HG03460 (cell line): ENCODE results near the gene CPN2.

ENCODE experiments used
- ATAC-seq: cut with Tn5 transposase; IDR thresholded peaks from one replicate; pipeline ENCODE4 v1.9.1; 2021; ENCODE audit not compliant: unreplicated experiment

CPN2 gene, protein sequence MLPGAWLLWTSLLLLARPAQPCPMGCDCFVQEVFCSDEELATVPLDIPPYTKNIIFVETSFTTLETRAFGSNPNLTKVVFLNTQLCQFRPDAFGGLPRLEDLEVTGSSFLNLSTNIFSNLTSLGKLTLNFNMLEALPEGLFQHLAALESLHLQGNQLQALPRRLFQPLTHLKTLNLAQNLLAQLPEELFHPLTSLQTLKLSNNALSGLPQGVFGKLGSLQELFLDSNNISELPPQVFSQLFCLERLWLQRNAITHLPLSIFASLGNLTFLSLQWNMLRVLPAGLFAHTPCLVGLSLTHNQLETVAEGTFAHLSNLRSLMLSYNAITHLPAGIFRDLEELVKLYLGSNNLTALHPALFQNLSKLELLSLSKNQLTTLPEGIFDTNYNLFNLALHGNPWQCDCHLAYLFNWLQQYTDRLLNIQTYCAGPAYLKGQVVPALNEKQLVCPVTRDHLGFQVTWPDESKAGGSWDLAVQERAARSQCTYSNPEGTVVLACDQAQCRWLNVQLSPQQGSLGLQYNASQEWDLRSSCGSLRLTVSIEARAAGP

GRCh38 chr3:194351080-194351672 is at the start of gene CPN2:
Gene CPN2 (minus strand): TSS chr3:194351328. CDS start chr3:194342702, 8,626 bp downstream.
- ATAC-seq = no peak

- no peak for ATAC-seq
These were observed 48.8 kb upstream of the CPN2 start for GRCh38 chr3:194399874-194400411.

- ATAC-seq = no peak
These were observed 48.0 kb upstream of the CPN2 start, which contains the start of gene GP5 for GRCh38 chr3:194399166-194399565. Gene GP5 (minus strand): TSS chr3:194399266. CDS start chr3:194398282, 984 bp downstream.

DNA sequence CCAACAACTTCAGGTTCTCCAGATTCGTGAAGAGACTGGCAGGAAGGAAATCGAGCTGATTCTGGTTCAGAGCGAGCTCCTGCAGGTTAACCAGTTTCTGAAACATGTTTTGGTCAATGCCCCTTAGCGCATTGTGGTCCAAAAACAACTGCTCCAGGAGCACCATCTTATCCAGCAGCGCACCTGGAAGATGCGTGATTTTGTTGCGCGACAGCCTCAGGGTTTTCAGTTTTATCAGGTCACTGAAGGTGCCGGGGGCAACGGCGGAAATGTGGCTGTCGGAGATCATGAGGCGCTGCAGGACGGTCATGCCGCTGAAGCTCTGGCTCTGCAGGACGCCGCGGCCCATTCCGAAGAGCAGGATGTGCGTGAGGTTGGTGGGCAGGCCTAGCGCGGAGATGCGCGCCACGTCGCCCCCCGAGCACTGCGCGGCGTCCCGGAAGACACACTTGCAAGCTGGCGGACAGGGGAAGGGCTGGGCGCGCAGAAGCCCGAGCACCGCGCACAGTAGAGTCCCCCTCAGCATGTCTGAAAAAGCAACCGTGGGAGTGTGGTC is 46.7 kb upstream of the CPN2 start:
- no peak for ATAC-seq

GRCh38 chr3:194396859-194397756 is 46.0 kb upstream of the CPN2 start:
- ATAC-seq = no peak

DNA sequence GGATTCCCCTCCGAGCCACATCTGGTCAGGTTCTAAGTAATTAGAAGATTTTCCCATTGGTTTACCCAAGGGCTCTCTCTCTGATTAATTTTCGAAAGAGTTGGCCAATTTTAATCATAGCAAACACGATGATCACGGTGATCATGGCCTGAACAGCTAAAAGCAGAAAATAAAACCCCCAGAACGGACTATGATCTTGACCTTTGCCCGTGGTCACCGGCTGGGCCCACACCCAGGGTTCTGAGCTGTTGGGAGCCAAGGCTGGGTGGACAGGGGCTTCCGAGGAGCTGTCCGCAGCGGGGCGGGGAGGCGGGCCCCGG is 45.4 kb upstream of the CPN2 start:
- no peak for ATAC-seq

DNA sequence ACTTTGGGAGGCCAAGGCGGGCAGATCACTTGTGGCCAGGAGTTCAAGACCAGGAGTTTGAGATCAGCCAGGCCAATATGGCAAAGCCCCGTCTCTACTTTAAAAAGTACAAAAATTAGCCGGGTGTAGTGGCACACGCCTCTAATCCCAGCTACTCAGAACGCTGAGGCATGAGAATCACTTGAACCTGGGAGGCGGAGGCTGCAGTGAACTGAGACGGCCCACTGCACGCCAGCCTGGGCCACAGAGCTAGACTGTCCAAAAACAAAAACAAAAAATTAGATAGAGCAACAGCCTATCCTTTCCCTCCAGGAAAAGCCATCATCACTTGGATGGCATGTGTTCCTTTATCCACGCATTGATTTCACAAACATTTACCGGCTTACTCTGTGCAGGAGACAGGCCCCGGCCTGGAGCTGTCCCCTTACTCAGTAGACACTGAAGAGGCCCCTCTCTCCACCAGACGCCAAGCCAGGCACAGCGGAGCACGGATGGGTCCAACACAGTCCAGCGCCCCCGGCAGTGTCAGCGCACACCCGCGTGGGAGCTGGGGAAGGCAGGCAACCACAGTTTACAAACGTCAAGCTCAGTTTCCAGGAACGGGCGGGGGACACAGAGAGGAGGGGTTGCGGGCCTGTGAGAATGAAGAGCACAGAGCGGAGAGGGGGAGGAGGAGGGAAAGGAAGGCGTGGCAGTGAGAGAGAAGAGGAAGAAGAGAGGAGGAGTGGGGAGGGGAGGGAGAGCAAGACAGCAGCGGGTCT is 44.8 kb upstream of the CPN2 start:
- no peak for ATAC-seq

- no peak for ATAC-seq
These were observed 44.1 kb upstream of the CPN2 start for GRCh38 chr3:194395212-194395611.

- ATAC-seq = no peak
These were observed 41.4 kb upstream of the CPN2 start for GRCh38 chr3:194392576-194392975.

DNA sequence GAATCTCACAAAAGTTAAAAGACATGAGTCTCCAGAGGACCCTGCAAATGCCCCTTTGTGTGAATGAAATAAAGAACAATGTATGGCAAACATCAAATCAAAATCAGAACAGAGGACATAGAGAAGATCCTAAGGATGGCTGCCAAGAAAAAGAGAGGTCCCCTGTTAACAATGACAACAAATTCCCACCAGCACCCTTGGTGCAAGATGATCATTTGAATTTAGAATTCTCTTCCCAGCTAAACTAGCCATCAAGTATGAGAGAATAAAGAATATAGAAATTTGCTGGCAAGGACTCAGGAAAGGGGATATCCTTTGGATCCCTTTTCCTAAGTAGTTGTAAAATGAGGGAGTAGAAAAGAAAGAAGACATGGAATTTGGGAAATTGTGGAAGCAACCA is 39.7 kb upstream of the CPN2 start:
- no peak for ATAC-seq

DNA sequence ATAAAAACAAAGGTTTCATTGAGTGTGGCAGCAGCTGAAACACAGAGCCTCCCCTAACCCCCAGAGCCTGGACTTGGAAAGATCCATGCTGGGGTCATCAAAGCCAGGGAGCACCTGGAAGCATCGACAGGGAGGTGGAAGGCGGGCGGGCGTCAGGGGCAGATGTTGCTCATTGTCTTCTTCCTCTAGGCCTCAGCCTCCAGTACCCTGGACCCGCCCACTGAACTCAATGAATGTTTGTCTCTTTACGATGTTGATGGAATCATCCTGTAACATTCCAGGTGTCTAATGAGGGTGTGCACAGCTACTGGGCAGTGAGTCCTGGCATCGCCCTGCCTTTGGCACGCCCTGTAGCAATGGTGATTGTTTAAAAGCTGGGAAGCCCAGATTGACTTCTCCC is 38.1 kb upstream of the CPN2 start:
- ATAC-seq = no peak

DNA sequence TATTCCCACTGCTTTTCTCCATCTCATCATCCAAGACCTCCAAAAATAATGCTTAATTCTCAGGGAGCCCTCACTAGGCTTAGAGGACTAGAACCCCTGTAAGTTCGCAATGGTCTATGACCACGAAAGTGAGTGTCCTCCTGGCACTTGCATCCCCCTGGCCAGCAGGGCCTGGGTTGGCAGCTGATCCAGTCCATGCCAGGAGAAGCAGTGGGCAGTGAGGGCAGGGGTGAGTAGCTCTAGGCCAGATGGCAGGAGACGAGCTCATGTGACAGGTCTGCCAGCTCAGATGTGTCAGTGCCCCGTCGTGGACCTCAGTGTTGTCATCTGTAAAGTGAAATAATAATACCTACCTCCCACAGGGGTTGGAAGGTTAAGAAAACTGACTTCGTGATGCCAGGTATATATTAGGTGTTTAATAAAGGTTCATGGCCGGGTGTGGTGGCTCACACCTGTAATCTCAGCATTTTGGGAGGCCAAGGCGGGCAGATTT is 36.8 kb upstream of the CPN2 start:
- ATAC-seq = no peak

GRCh38 chr3:194387276-194387675 is 36.1 kb upstream of the CPN2 start:
- ATAC-seq = no peak

DNA sequence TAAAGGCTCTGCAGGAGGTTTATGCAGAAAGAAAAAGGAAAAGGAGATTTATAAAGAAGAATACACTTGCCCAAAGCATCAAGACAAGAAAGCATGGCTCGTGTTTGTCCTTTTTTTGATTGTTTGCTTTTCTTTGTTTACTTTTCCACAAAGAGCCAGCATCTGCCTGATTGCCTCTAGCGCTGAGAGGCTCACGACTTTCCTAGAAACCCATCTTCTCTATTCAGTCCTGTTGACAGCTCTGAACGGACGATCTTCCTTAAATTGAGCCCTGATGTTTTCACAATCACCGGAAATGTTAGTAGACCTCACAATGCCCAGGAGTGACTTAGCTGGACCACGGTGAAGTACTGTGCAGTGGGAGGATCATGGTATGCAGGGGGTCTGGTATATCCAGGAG is 35.5 kb upstream of the CPN2 start:
- no peak for ATAC-seq

DNA sequence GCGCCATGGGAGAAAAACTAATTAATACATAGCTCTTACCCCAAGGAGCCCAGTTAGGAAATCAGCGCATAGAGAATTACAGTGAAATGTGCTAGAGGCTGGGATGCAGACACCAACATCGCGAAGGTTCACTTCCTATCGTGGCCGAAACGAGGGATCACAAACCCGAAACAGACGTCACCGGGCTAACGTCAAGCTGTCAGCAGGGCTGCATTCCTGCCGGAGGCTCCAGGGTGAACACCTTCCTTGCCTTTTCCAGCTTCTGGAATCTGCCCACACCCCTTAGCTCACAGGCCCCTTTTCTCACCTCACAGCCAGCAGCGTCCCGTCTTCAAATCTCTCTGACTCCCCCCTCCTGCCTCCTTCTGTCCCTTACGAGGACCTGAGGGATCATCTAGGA is 34.9 kb upstream of the CPN2 start:
- no peak for ATAC-seq

GRCh38 chr3:194384569-194385001 is 33.5 kb upstream of the CPN2 start:
- ATAC-seq = no peak

- ATAC-seq = no peak
These were observed 33.0 kb upstream of the CPN2 start for GRCh38 chr3:194384156-194384555.

DNA sequence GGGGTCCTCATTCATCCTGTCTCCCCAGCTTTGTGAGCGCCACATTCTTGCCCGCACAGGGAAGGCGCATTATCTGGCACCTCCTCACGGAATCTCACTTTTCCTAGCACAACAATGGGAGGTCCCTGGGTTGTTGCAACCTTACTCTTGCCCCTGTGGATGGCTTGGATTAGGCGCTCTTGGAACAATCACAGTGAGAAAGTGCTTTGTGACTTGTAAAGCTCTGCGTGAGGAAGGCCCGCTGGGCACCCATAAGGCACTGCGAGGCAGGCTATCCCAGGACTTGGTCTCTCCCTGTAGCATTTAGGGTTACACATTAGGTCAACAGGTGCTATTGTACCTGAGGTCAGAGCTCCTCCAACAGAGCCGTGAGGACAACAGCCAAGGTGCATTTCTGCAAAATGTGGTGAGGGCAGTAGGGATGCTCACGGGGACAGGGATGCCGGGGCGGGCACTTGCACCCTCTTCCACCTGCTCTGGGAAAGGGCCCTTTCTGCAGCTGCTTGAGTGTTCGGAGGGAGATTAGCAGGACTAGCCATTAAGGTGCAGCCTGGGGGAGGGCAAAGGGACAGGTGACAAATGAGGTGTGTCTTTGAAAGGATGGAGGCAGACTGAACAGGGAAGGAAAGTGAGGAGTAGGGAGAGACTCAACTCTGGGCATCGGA is 32.3 kb upstream of the CPN2 start:
- ATAC-seq = no peak

DNA sequence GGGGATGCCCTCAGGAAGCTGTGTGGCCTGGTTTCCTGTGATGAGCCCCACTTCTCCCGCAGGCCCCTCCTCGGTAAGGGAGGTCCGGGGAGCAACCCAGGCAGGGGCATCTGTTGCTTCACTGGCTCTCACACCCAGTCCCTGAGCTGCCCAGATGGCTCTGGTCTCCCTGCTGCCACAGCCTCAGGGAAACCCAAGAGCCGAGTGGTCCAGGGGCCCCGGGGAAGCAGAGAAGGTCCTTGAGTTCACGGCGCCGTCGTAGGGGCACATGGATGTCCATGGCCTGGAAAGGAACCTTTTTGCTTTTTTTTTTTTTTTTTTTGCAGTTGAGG is 31.7 kb upstream of the CPN2 start:
- ATAC-seq = no peak
